ENCODE results near the gene ABCA13. TPM values are rescaled to one million over a fixed set of nuclear protein-coding genes. Genes with fewer than 3 reads are reported as not detected.

The ABCA13 gene
- total RNA-seq, 1 donor from 2014 or later, result 1.0 TPM

GRCh38 chr7:48426331-48426965, 255.2 kb downstream of the ABCA13 start:
- ATAC-seq (no peak), DNase-seq (ENCODE audit: low spot score) (no peak)

- no peak for ATAC-seq
- DNase-seq (ENCODE audit: low spot score), result no peak
These were observed 255.8 kb downstream of the ABCA13 start for GRCh38 chr7:48426966-48427555.

GRCh38 chr7:48427671-48428070, 256.4 kb downstream of the ABCA13 start:
- ATAC-seq (no peak), DNase-seq (ENCODE audit: low spot score) (no peak)

GRCh38 chr7:48428091-48428684, 256.9 kb downstream of the ABCA13 start:
- ATAC-seq (no peak), DNase-seq (ENCODE audit: low spot score) (no peak)

- ATAC-seq, result no peak
- no peak for DNase-seq (ENCODE audit: low spot score)
These were observed 257.9 kb downstream of the ABCA13 start for GRCh38 chr7:48429117-48429516.

- no peak for DNase-seq (ENCODE audit: low spot score)
These were observed 266.9 kb downstream of the ABCA13 start for GRCh38 chr7:48438206-48438605.

GRCh38 chr7:48441848-48442492, 270.7 kb downstream of the ABCA13 start:
- ATAC-seq, result no peak

More at GRCh38 chr7:48438206-48438605, 266.9 kb downstream of the ABCA13 start:
- no peak for ATAC-seq

GRCh38 chr7:48443051-48443450, 271.8 kb downstream of the ABCA13 start:
- DNase-seq (ENCODE audit: low spot score) (no peak), ATAC-seq (no peak)

More at GRCh38 chr7:48441848-48442492, 270.7 kb downstream of the ABCA13 start:
- no peak for DNase-seq (ENCODE audit: low spot score)

- no peak for DNase-seq (ENCODE audit: low spot score)
- ATAC-seq, result no peak
These were observed 275.5 kb downstream of the ABCA13 start for GRCh38 chr7:48446721-48447120.

- ATAC-seq, result no peak
These were observed 281.0 kb downstream of the ABCA13 start for GRCh38 chr7:48452218-48452617.

GRCh38 chr7:48454750-48455192, 283.5 kb downstream of the ABCA13 start:
- DNase-seq (ENCODE audit: low spot score) (no peak), ATAC-seq (peak; percentile 32)

More at GRCh38 chr7:48452218-48452617, 281.0 kb downstream of the ABCA13 start:
- no peak for DNase-seq (ENCODE audit: low spot score)

- no peak for DNase-seq (ENCODE audit: low spot score)
- ATAC-seq, result no peak
These were observed 284.1 kb downstream of the ABCA13 start for GRCh38 chr7:48455363-48455762.

- no peak for ATAC-seq
- no peak for DNase-seq (ENCODE audit: low spot score)
These were observed 287.7 kb downstream of the ABCA13 start for GRCh38 chr7:48458701-48459524.

- no peak for DNase-seq (ENCODE audit: low spot score)
- no peak for ATAC-seq
These were observed 295.5 kb downstream of the ABCA13 start for GRCh38 chr7:48466713-48467112.

GRCh38 chr7:48471196-48471595, 299.9 kb downstream of the ABCA13 start:
- ATAC-seq (no peak), DNase-seq (ENCODE audit: low spot score) (no peak)

- no peak for ATAC-seq
- DNase-seq (ENCODE audit: low spot score), result no peak
These were observed 301.4 kb downstream of the ABCA13 start for GRCh38 chr7:48472640-48473039.

- no peak for ATAC-seq
- no peak for DNase-seq (ENCODE audit: low spot score)
These were observed 302.1 kb downstream of the ABCA13 start for GRCh38 chr7:48473205-48473865.

GRCh38 chr7:48481235-48481634, 310.0 kb downstream of the ABCA13 start:
- DNase-seq (ENCODE audit: low spot score) (no peak), ATAC-seq (no peak)

- DNase-seq (ENCODE audit: low spot score) (no peak), ATAC-seq (no peak)
These were observed 326.3 kb downstream of the ABCA13 start for GRCh38 chr7:48497521-48497920.

GRCh38 chr7:48502021-48502420, 330.8 kb downstream of the ABCA13 start:
- DNase-seq (ENCODE audit: low spot score), result no peak
- ATAC-seq, result no peak

Data from left lobe of liver (tissue), 2 donors.